Psoas muscle (tissue), 7 donors: ENCODE results near the gene CD300LD. TPM values are rescaled to one million over a fixed set of nuclear protein-coding genes. Genes with fewer than 3 reads are reported as not detected.

Experiments
- polyA plus RNA-seq, 3 donors: library from polyadenylated mRNA; stranded (reverse); fragments of 200-250 nt; gene quantifications; one replicate each; pipeline ENCODE4 v1.2.3, GENCODE V29; 2013
- total RNA-seq, 4 donors: library from RNA; stranded (reverse); fragmentation: NEBNext Ultra II Directional in 2 of 4; extraction: Animal tissue kit (Norgen Biotek cat#: 25700) in 2 of 4; gene quantifications; one replicate each; pipeline versions ENCODE4 v1.2.1 to v1.2.4, GENCODE V29; 2021 to 2023
- donor health status: healthy with polysubstance abuse.
- donor health status: DM: no; HTN: no; CAD: no; lungs with moderate emphysema.
- donor health status: Bipolar disorder and iron deficiency.
- donor health status: healthy.
- donor health status: DM: no; HTN: no; CAD: no.
- donor health status: DM: no; HTN: no; CAD: no.
- donor health status: DM: yes; HTN: yes; CAD: no.

The CD300LD gene
- total and polyA plus RNA-seq, 7 donors, result not detected

Other genes starting within 250 kb of the CD300LD start
- gene BTBD17, start 230.4 kb downstream of the CD300LD start, total RNA-seq, result not detected
- not detected for gene BTBD17, start 230.4 kb downstream of the CD300LD start, polyA plus RNA-seq
- gene GPR142, start 224.8 kb downstream of the CD300LD start, total RNA-seq, result not detected
- gene GPR142, start 224.8 kb downstream of the CD300LD start, polyA plus RNA-seq, result not detected
- 100 to 1,000 TPM in 2 of 4 donors, 10 to 100 TPM in 2; 57.0 to 123 (median 97.7) TPM for gene GPRC5C, start 160.2 kb downstream of the CD300LD start, total RNA-seq
- 10 to 100 TPM; 42.9 to 47.7 (median 44.8) TPM for gene GPRC5C, start 160.2 kb downstream of the CD300LD start, polyA plus RNA-seq
- gene CD300A, start 125.6 kb downstream of the CD300LD start, total RNA-seq, result 1 to 10 TPM in 2 of 4 donors, under 1 TPM in 2; 0.54 to 2.4 (median 1.2) TPM
- gene CD300A, start 125.6 kb downstream of the CD300LD start, polyA plus RNA-seq, result under 1 TPM; 0.29 to 0.69 (median 0.38) TPM
- gene CD300LB, start 60.8 kb downstream of the CD300LD start, total RNA-seq, result under 1 TPM in 2 of 4 donors, not detected in 2; 0.11 to 0.15 TPM
- gene CD300LB, start 60.8 kb downstream of the CD300LD start, polyA plus RNA-seq, result under 1 TPM in 2 of 3 donors, not detected in 1; 0.01 to 0.05 TPM
- gene CD300C, start 46.2 kb downstream of the CD300LD start, total RNA-seq, result under 1 TPM; 0.32 to 0.44 (median 0.41) TPM
- under 1 TPM; 0.03 to 0.27 (median 0.18) TPM for gene CD300C, start 46.2 kb downstream of the CD300LD start, polyA plus RNA-seq
- gene CD300H, start 24.8 kb downstream of the CD300LD start, total RNA-seq, result not detected
- gene CD300H, start 24.8 kb downstream of the CD300LD start, polyA plus RNA-seq, result not detected
- under 1 TPM in 3 of 4 donors, not detected in 1; 0.21 to 0.50 (median 0.49) TPM for gene CD300E, start 31.5 kb upstream of the CD300LD start, total RNA-seq
- under 1 TPM; 0.09 to 0.27 (median 0.21) TPM for gene CD300E, start 31.5 kb upstream of the CD300LD start, polyA plus RNA-seq
- under 1 TPM in 2 of 4 donors, not detected in 2; 0.32 to 0.39 TPM for gene CD300LF, start 120.6 kb upstream of the CD300LD start, total RNA-seq
- gene CD300LF, start 120.6 kb upstream of the CD300LD start, polyA plus RNA-seq, result under 1 TPM in 2 of 3 donors, not detected in 1; 0.09 to 0.16 TPM
- gene RAB37, start 145.0 kb upstream of the CD300LD start, total RNA-seq, result under 1 TPM; 0.62 to 0.78 (median 0.67) TPM
- gene RAB37, start 145.0 kb upstream of the CD300LD start, polyA plus RNA-seq, result under 1 TPM; 0.69 to 0.82 (median 0.75) TPM
- 10 to 100 TPM in 1 of 4 donors, 1 to 10 TPM in 3; 3.9 to 16.6 (median 4.9) TPM for gene NHERF1, start 156.3 kb upstream of the CD300LD start, total RNA-seq
- 10 to 100 TPM in 1 of 3 donors, 1 to 10 TPM in 2; 2.4 to 37.1 (median 3.1) TPM for gene NHERF1, start 156.3 kb upstream of the CD300LD start, polyA plus RNA-seq
- 10 to 100 TPM; 15.2 to 32.8 (median 19.9) TPM for gene NAT9, start 184.1 kb upstream of the CD300LD start, total RNA-seq
- 10 to 100 TPM; 25.8 to 52.5 (median 25.8) TPM for gene NAT9, start 184.1 kb upstream of the CD300LD start, polyA plus RNA-seq